Naive thymus-derived CD8-positive, alpha-beta T cell (primary cell): ENCODE measurements around the gene PTGES. TPM values are rescaled to one million over a fixed set of nuclear protein-coding genes. Genes with fewer than 3 reads are reported as not detected.

Source experiments
- ATAC-seq, 2 donors: fragments of 150-1000 bp; cut with Tn5 transposase in 1 of 2; sonication (Bioruptor Pico), chemical (Tn5 transposase) in 1 of 2; 1 replicate in 1 of 2; 2 replicates in 1 of 2; pipeline ENCODE4 v1.10.0; 2021; ENCODE audit warnings: mild to moderate bottlenecking in 2 of 2, moderate library complexity in 2 of 2
- POLR2A ChIA-PET: fragments of 350-600 bp; sonication (Branson Sonifier 250); formaldehyde crosslinking; loops from one replicate; lab custom pipeline; 2021; ENCODE audit warnings: antibody characterized with exemption; lab: Charles Lee
- DNase-seq, 10 donors: peaks; one replicate each; pipeline versions ENCODE4 v3.0.0 to v3.0.0-alpha.2; 2020 to 2022
- H3K27ac Mint-ChIP-seq, 10 donors: one replicate each; pipeline ENCODE4 v1.8.0; 2020 to 2022; ENCODE audit warnings: mild to moderate bottlenecking in 10 of 10, mixed read lengths in 10 of 10, moderate library complexity in 4 of 10, inconsistent platforms in 1 of 10
- H3K27me3 Mint-ChIP-seq, 5 donors: one replicate each; pipeline ENCODE4 v1.8.0; 2021 to 2022; ENCODE audit warnings: mixed read lengths in 5 of 5
- H3K36me3 Mint-ChIP-seq, 3 donors: one replicate each; pipeline ENCODE4 v1.8.0; 2020 to 2022; ENCODE audit warnings: mixed read lengths in 3 of 3, mild to moderate bottlenecking in 2 of 3, inconsistent platforms in 1 of 3
- H3K4me1 Mint-ChIP-seq, 4 donors: one replicate each; pipeline ENCODE4 v1.8.0; 2021 to 2022; ENCODE audit warnings: mixed read lengths in 4 of 4
- H3K4me3 Mint-ChIP-seq, 10 donors: one replicate each; pipeline ENCODE4 v1.8.0; 2020 to 2022; ENCODE audit warnings: mild to moderate bottlenecking in 10 of 10, mixed read lengths in 10 of 10, moderate library complexity in 6 of 10, inconsistent platforms in 1 of 10
- H3K9me3 Mint-ChIP-seq, 9 donors: one replicate each; pipeline ENCODE4 v1.8.0; 2020 to 2022; ENCODE audit warnings: mixed read lengths in 9 of 9, mild to moderate bottlenecking in 3 of 9, inconsistent platforms in 1 of 9, moderate library complexity in 1 of 9
- polyA plus RNA-seq, 3 donors: library from polyadenylated mRNA; unstranded; fragments of 300-500 nt; fragmentation: Illumina TruSeq; gene quantifications; one replicate each; pipeline ENCODE4 v1.2.3, GENCODE V29; 2021
- total RNA-seq, 8 experiments: library from RNA in 2 of 8; stranded (reverse) in 2 of 8; gene quantifications; one replicate each; pipeline ENCODE4 v1.2.3 and lab custom pipeline; 2021 to 2026

PTGES gene
- total and polyA plus RNA-seq, 5 experiments from 2014 or later, result 0.16 TPM; not detected in 4

- no peak overlapping the region for H3K4me3 Mint-ChIP-seq
- no peak for ATAC-seq
- H3K27ac Mint-ChIP-seq, result no peak overlapping the region
- POLR2A ChIA-PET, result no interaction called here
- H3K36me3 Mint-ChIP-seq, result no peaks in the 10 kb centered on the region
- DNase-seq, result no peak
- peaks cover 0 to 11% (median 4%) of the 10 kb centered on the region in 5 donors for H3K27me3 Mint-ChIP-seq
- peaks cover 0 to 1% (median 0%) of the 10 kb centered on the region in 4 donors for H3K4me1 Mint-ChIP-seq
- no peaks in the 10 kb centered on the region for H3K9me3 Mint-ChIP-seq
Observed at GRCh38 chr9:129704807-129705206, 48.0 kb downstream of the PTGES start.

GRCh38 chr9:129703667-129704355 is 49.0 kb downstream of the PTGES start:
- H3K4me3 Mint-ChIP-seq, result no peak overlapping the region
- H3K4me1 Mint-ChIP-seq, result no peaks in the 10 kb centered on the region
- no peaks in the 10 kb centered on the region for H3K9me3 Mint-ChIP-seq
- peaks cover 0 to 19% (median 10%) of the 10 kb centered on the region in 5 donors for H3K27me3 Mint-ChIP-seq
- no peaks in the 10 kb centered on the region for H3K36me3 Mint-ChIP-seq
- ATAC-seq (no peak), DNase-seq (no peak)
- POLR2A ChIA-PET, result no interaction called here
- no peak overlapping the region for H3K27ac Mint-ChIP-seq

GRCh38 chr9:129702589-129703520 is 50.0 kb downstream of the PTGES start:
- no peak overlapping the region for H3K4me3 Mint-ChIP-seq
- POLR2A ChIA-PET, result no interaction called here
- H3K27me3 Mint-ChIP-seq, result peaks cover 0 to 26% (median 12%) of the 10 kb centered on the region in 5 donors
- no peak overlapping the region for H3K27ac Mint-ChIP-seq
- DNase-seq (no peak), ATAC-seq (no peak)
- no peaks in the 10 kb centered on the region for H3K36me3 Mint-ChIP-seq
- no peaks in the 10 kb centered on the region for H3K9me3 Mint-ChIP-seq
- no peaks in the 10 kb centered on the region for H3K4me1 Mint-ChIP-seq

- Mint-ChIP-seq H3K27me3 (peaks cover 7 to 31% (median 17%) of the 10 kb centered on the region in 5 donors), H3K9me3 (no peaks in the 10 kb centered on the region), H3K4me1 (peaks cover 2 to 5% (median 3%) of the 10 kb centered on the region in 4 donors), H3K4me3 (no peak overlapping the region), H3K36me3 (peaks cover 0 to 2% (median 0%) of the 10 kb centered on the region in 3 donors), H3K27ac (no peak overlapping the region)
- DNase-seq (no peak), ATAC-seq (no peak)
- POLR2A ChIA-PET, result no interaction called here
Observed at GRCh38 chr9:129701549-129701948, 51.3 kb downstream of the PTGES start.

- POLR2A ChIA-PET, result no interaction called here
- Mint-ChIP-seq H3K4me1 (peaks cover 2 to 5% (median 3%) of the 10 kb centered on the region in 4 donors), H3K36me3 (peaks cover 0 to 2% (median 0%) of the 10 kb centered on the region in 3 donors), H3K27ac (peak overlapping the region in 1 of 10 donors; percentile 40), H3K27me3 (peaks cover 7 to 35% (median 18%) of the 10 kb centered on the region in 5 donors), H3K4me3 (no peak overlapping the region), H3K9me3 (no peaks in the 10 kb centered on the region)
- no peak for ATAC-seq
- no peak for DNase-seq
Observed at GRCh38 chr9:129701054-129701453, 51.8 kb downstream of the PTGES start.

- POLR2A ChIA-PET, result no interaction called here
Observed at GRCh38 chr9:129698254-129698757, 54.5 kb downstream of the PTGES start.

GRCh38 chr9:129697656-129698253 is 55.1 kb downstream of the PTGES start:
- ATAC-seq (no peak), DNase-seq (no peak)
- peaks cover 0 to 2% (median 0%) of the 10 kb centered on the region in 3 donors for H3K36me3 Mint-ChIP-seq
- POLR2A ChIA-PET, result no interaction called here
- peak overlapping the region in 2 of 10 donors; percentile 25 to 39 for H3K4me3 Mint-ChIP-seq
- H3K9me3 Mint-ChIP-seq, result no peaks in the 10 kb centered on the region
- peaks cover 11 to 48% (median 35%) of the 10 kb centered on the region in 5 donors for H3K27me3 Mint-ChIP-seq
- peak overlapping the region in 1 of 10 donors; percentile 19 for H3K27ac Mint-ChIP-seq
- peaks cover 3 to 5% (median 4%) of the 10 kb centered on the region in 4 donors for H3K4me1 Mint-ChIP-seq

More at GRCh38 chr9:129698254-129698757, 54.5 kb downstream of the PTGES start:
- H3K4me3 Mint-ChIP-seq, result no peak overlapping the region
- peaks cover 0 to 2% (median 0%) of the 10 kb centered on the region in 3 donors for H3K36me3 Mint-ChIP-seq
- H3K9me3 Mint-ChIP-seq, result no peaks in the 10 kb centered on the region
- peaks cover 9 to 48% (median 35%) of the 10 kb centered on the region in 5 donors for H3K27me3 Mint-ChIP-seq
- DNase-seq, result no peak
- no peak for ATAC-seq
- H3K4me1 Mint-ChIP-seq, result peaks cover 3 to 5% (median 4%) of the 10 kb centered on the region in 4 donors
- H3K27ac Mint-ChIP-seq, result no peak overlapping the region

GRCh38 chr9:129696944-129697655 is 55.7 kb downstream of the PTGES start:
- ATAC-seq (no peak), DNase-seq (no peak)
- peaks cover 3 to 5% (median 4%) of the 10 kb centered on the region in 4 donors for H3K4me1 Mint-ChIP-seq
- H3K4me3 Mint-ChIP-seq, result peak overlapping the region in 7 of 10 donors; percentile 11 to 85 (median 44)
- H3K27ac Mint-ChIP-seq, result peak overlapping the region in 1 of 10 donors; percentile 86
- POLR2A ChIA-PET, result no interaction called here
- no peaks in the 10 kb centered on the region for H3K9me3 Mint-ChIP-seq
- peaks cover 0 to 2% (median 0%) of the 10 kb centered on the region in 3 donors for H3K36me3 Mint-ChIP-seq
- peaks cover 11 to 48% (median 33%) of the 10 kb centered on the region in 5 donors for H3K27me3 Mint-ChIP-seq

- ATAC-seq (no peak), DNase-seq (no peak)
- Mint-ChIP-seq H3K36me3 (peaks cover 0 to 2% (median 0%) of the 10 kb centered on the region in 3 donors), H3K9me3 (no peaks in the 10 kb centered on the region), H3K4me3 (peak overlapping the region in 1 of 10 donors; percentile 53), H3K4me1 (peaks cover 3 to 5% (median 4%) of the 10 kb centered on the region in 4 donors), H3K27me3 (peaks cover 11 to 47% (median 30%) of the 10 kb centered on the region in 5 donors), H3K27ac (no peak overlapping the region)
- POLR2A ChIA-PET, result interaction anchor here (0.7 kb wide), 1 partner anchor 707 kb away, joined by 4 read pairs; no protein-coding TSS in a partner anchor
Observed at GRCh38 chr9:129695870-129696269, 57.0 kb downstream of the PTGES start.

GRCh38 chr9:129694243-129694646 is 58.6 kb downstream of the PTGES start:
- H3K36me3 Mint-ChIP-seq, result peaks cover 0 to 2% (median 0%) of the 10 kb centered on the region in 3 donors
- H3K4me1 Mint-ChIP-seq, result peaks cover 3 to 5% (median 4%) of the 10 kb centered on the region in 4 donors
- DNase-seq (no peak), ATAC-seq (no peak)
- peaks cover 8 to 35% (median 26%) of the 10 kb centered on the region in 5 donors for H3K27me3 Mint-ChIP-seq
- POLR2A ChIA-PET, result no interaction called here
- no peak overlapping the region for H3K4me3 Mint-ChIP-seq
- no peaks in the 10 kb centered on the region for H3K9me3 Mint-ChIP-seq
- peak overlapping the region in 1 of 10 donors; percentile 3 for H3K27ac Mint-ChIP-seq

- Mint-ChIP-seq H3K36me3 (peaks cover 0 to 2% (median 0%) of the 10 kb centered on the region in 3 donors), H3K4me1 (peaks cover 3 to 5% (median 4%) of the 10 kb centered on the region in 4 donors), H3K27ac (no peak overlapping the region), H3K9me3 (no peaks in the 10 kb centered on the region), H3K27me3 (peaks cover 9 to 35% (median 24%) of the 10 kb centered on the region in 5 donors), H3K4me3 (no peak overlapping the region)
- POLR2A ChIA-PET, result no interaction called here
- ATAC-seq (no peak), DNase-seq (no peak)
Observed at GRCh38 chr9:129693741-129694140, 59.1 kb downstream of the PTGES start.
